ENCODE measurements around the gene ARHGEF1. TPM values are rescaled to one million over a fixed set of nuclear protein-coding genes. Genes with fewer than 3 reads are reported as not detected.

The ARHGEF1 gene
- total RNA-seq, 4 donors from 2014 or later, result 54.5 to 71.8 (median 59.7) TPM

- H3K27me3 ChIP-seq, result peaks cover 0 to 55% (median 0%) of the 10 kb centered on the region in 4 donors
- no peak within 1 kb of the TSS for H3K4me3 ChIP-seq
- intact Hi-C loops (cut with DNase I), result no loop called here
- DNase-seq (ENCODE audit: extremely low spot score), result no peak
- no peaks in the 10 kb centered on the region for H3K9me3 ChIP-seq
- no peaks in the 10 kb centered on the region for H3K4me1 ChIP-seq
- H3K27ac ChIP-seq (replicated peaks in 1 of 4), result no peak within 1 kb of the TSS
- H3K36me3 ChIP-seq, result no peaks in the 10 kb centered on the region
- 79% methylated on average over 30 of the region's 30 CpGs for whole genome bisulfite sequencing
- TF ChIP-seq POLR2AphosphoS5 (IDR thresholded peaks at IDR 0.05), result no peak
- TF ChIP-seq EP300 (IDR thresholded peaks at IDR 0.05), result no peak
- TF ChIP-seq CTCF (IDR thresholded peaks at IDR 0.05), result no peak
- no peak for TF ChIP-seq POLR2A (IDR thresholded peaks at IDR 0.05; ENCODE audit: low read depth)
Measured at GRCh38 chr19:41844601-41845000, 38.4 kb upstream of the ARHGEF1 start, which contains the start of gene LYPD4. TSS of gene LYPD4 (minus strand) at chr19:41844683. CDS start at chr19:41839285, 5,398 bp downstream.

GRCh38 chr19:41845001-41845050 is 38.2 kb upstream of the ARHGEF1 start, which contains the start of gene DMRTC2:
TSS of gene DMRTC2 (plus strand) at chr19:41845042. CDS start at chr19:41847429, 2,387 bp downstream.
- Histone ChIP-seq H3K4me3 (no peak within 1 kb of the TSS), H3K36me3 (no peaks in the 10 kb centered on the region), H3K9me3 (no peaks in the 10 kb centered on the region), H3K27me3 (peaks cover 0 to 55% (median 0%) of the 10 kb centered on the region in 4 donors), H3K4me1 (no peaks in the 10 kb centered on the region), H3K27ac (replicated peaks in 1 of 4) (no peak within 1 kb of the TSS)
- intact Hi-C loops (cut with DNase I), result no loop called here
- TF ChIP-seq CTCF (IDR thresholded peaks at IDR 0.05) (no peak), POLR2AphosphoS5 (IDR thresholded peaks at IDR 0.05) (no peak), EP300 (IDR thresholded peaks at IDR 0.05) (no peak), POLR2A (IDR thresholded peaks at IDR 0.05; ENCODE audit: low read depth) (no peak)
- DNase-seq (ENCODE audit: extremely low spot score), result no peak
- WGBS, result 97% methylated on average over 3 of the region's 3 CpGs

- Histone ChIP-seq H3K27ac (replicated peaks in 1 of 4) (no peak overlapping the region), H3K27me3 (peaks cover 0 to 55% (median 0%) of the 10 kb centered on the region in 4 donors), H3K9me3 (no peaks in the 10 kb centered on the region), H3K36me3 (no peaks in the 10 kb centered on the region), H3K4me1 (no peaks in the 10 kb centered on the region), H3K4me3 (no peak overlapping the region)
- no peak for TF ChIP-seq POLR2A (IDR thresholded peaks at IDR 0.05; ENCODE audit: low read depth)
- TF ChIP-seq CTCF (IDR thresholded peaks at IDR 0.05), result no peak
- no peak for TF ChIP-seq EP300 (IDR thresholded peaks at IDR 0.05)
- no peak for TF ChIP-seq POLR2AphosphoS5 (IDR thresholded peaks at IDR 0.05)
- WGBS, result 88% methylated on average over 23 of the region's 23 CpGs
- intact Hi-C loops (cut with DNase I), result no loop called here
- DNase-seq (ENCODE audit: extremely low spot score), result no peak
Measured at GRCh38 chr19:41845051-41845590, 37.9 kb upstream of the ARHGEF1 start.

GRCh38 chr19:41847351-41848105 is 35.5 kb upstream of the ARHGEF1 start:
- no peak overlapping the region for H3K27ac ChIP-seq (replicated peaks in 1 of 4)
- H3K36me3 ChIP-seq, result no peaks in the 10 kb centered on the region
- TF ChIP-seq EP300 (IDR thresholded peaks at IDR 0.05) (no peak), POLR2AphosphoS5 (IDR thresholded peaks at IDR 0.05) (no peak), CTCF (IDR thresholded peaks at IDR 0.05) (no peak), POLR2A (IDR thresholded peaks at IDR 0.05; ENCODE audit: low read depth) (no peak)
- no peak for DNase-seq (ENCODE audit: extremely low spot score)
- intact Hi-C loops (cut with DNase I), result no loop called here
- H3K9me3 ChIP-seq, result no peaks in the 10 kb centered on the region
- no peak overlapping the region for H3K4me3 ChIP-seq
- no peaks in the 10 kb centered on the region for H3K4me1 ChIP-seq
- 88% methylated on average over 17 of the region's 19 CpGs for WGBS
- H3K27me3 ChIP-seq, result peaks cover 0 to 55% (median 0%) of the 10 kb centered on the region in 4 donors

- Histone ChIP-seq H3K9me3 (no peaks in the 10 kb centered on the region), H3K27ac (replicated peaks in 1 of 4) (no peak overlapping the region), H3K36me3 (no peaks in the 10 kb centered on the region), H3K4me3 (no peak overlapping the region), H3K27me3 (peaks cover 0 to 55% (median 0%) of the 10 kb centered on the region in 4 donors), H3K4me1 (no peaks in the 10 kb centered on the region)
- 77% methylated on average over 6 of the region's 6 CpGs for WGBS
- no peak for DNase-seq (ENCODE audit: extremely low spot score)
- intact Hi-C loops (cut with DNase I), result no loop called here
- TF ChIP-seq POLR2A (IDR thresholded peaks at IDR 0.05; ENCODE audit: low read depth) (no peak), CTCF (IDR thresholded peaks at IDR 0.05) (no peak), EP300 (IDR thresholded peaks at IDR 0.05) (no peak), POLR2AphosphoS5 (IDR thresholded peaks at IDR 0.05) (no peak)
Measured at GRCh38 chr19:41848666-41849065, 34.3 kb upstream of the ARHGEF1 start.
